ACC112 (cell line): ENCODE data around the gene CST1.
"Not testable (repeated sequence)": the region's sequence is repeated elsewhere in the genome, so short reads cannot be mapped to it uniquely, and the experiment has no call there.

Experiments used
- H2AFZ ChIP-seq: fragments of 200-600 bp; sonication (generic); one replicate; pipeline ENCODE4 v1.6.0; 2017; ENCODE audit warnings: antibody characterized with exemption, low read length; ENCODE audit not compliant: unreplicated experiment
- H3K27ac ChIP-seq: fragments of 200-600 bp; sonication (generic); 2 replicates; pipeline ENCODE4 v1.5.1; 2014; ENCODE audit warnings: low read depth, mild to moderate bottlenecking, antibody characterized with exemption, low read length, moderate library complexity
- H3K27me3 ChIP-seq: fragments of 200-600 bp; sonication (generic); 2 replicates; pipeline ENCODE4 v1.6.1; 2014; ENCODE audit warnings: mild to moderate bottlenecking, antibody characterized with exemption, low read length, moderate library complexity, mixed read lengths; ENCODE audit not compliant: insufficient read depth
- H3K36me3 ChIP-seq: fragments of 200-600 bp; sonication (generic); 2 replicates; pipeline ENCODE4 v1.6.1; 2016; ENCODE audit warnings: mild to moderate bottlenecking, antibody characterized with exemption, low read length, moderate library complexity, mixed read lengths; ENCODE audit not compliant: insufficient read depth
- H3K4me1 ChIP-seq: fragments of 200-600 bp; sonication (generic); one replicate; pipeline ENCODE4 v1.6.1; 2016; ENCODE audit warnings: low read length, mixed read lengths; ENCODE audit not compliant: insufficient read depth, unreplicated experiment, control insufficient read depth
- H3K4me3 ChIP-seq: fragments of 200-600 bp; sonication (generic); 2 replicates; pipeline ENCODE4 v1.5.1; 2014; ENCODE audit warnings: mild to moderate bottlenecking, low read depth, low read length
- H3K79me2 ChIP-seq: fragments of 200-600 bp; sonication (generic); one replicate; pipeline ENCODE4 v1.6.0; 2016; ENCODE audit warnings: low read length; ENCODE audit not compliant: control insufficient read depth, unreplicated experiment, insufficient read depth

CST1 gene

GRCh38 chr20:23745247-23745646, 5.5 kb downstream of the CST1 start:
- no peak overlapping the region for H3K27ac ChIP-seq
- no peaks in the 10 kb centered on the region for H3K27me3 ChIP-seq
- peaks cover 13% of the 10 kb centered on the region for H3K4me1 ChIP-seq

GRCh38 chr20:23744817-23745216, 5.9 kb downstream of the CST1 start:
- Histone ChIP-seq H3K4me1 (peaks cover 13% of the 10 kb centered on the region), H3K27me3 (no peaks in the 10 kb centered on the region), H3K79me2 (no peaks in the 10 kb centered on the region), H3K4me3 (no peak overlapping the region), H3K27ac (no peak overlapping the region), H2AFZ (no peak overlapping the region), H3K36me3 (no peaks in the 10 kb centered on the region)

More at GRCh38 chr20:23745247-23745646, 5.5 kb downstream of the CST1 start:
- H3K79me2 ChIP-seq = no peaks in the 10 kb centered on the region
- H3K36me3 ChIP-seq = no peaks in the 10 kb centered on the region
- no peak overlapping the region for H2AFZ ChIP-seq
- no peak overlapping the region for H3K4me3 ChIP-seq

DNA sequence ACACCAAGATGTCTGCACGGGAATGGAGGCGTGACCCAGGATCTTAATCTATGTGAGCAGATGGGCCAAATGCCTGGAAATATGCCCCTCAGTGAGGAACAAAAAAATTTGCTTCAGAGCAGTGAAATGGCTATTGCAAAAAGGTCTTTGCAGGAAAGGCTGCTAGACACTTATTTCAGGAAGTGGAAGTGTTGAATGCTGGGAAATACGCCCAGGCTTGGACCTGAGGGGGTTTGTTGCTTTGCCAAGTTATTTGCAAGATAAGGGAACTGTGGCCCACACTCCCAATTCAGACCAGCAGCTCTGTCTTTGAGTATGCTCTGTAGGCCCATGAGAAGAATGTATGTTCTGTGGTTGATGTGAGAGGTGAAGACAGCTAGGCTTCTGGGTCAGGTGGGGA, 15.3 kb downstream of the CST1 start:
- not testable (repeated sequence) for H2AFZ ChIP-seq, H3K79me2 ChIP-seq, H3K27me3 ChIP-seq, H3K4me1 ChIP-seq, H3K36me3 ChIP-seq, H3K4me3 ChIP-seq, H3K27ac ChIP-seq

- H3K36me3 ChIP-seq, H3K27me3 ChIP-seq, H2AFZ ChIP-seq, H3K4me3 ChIP-seq, H3K4me1 ChIP-seq, H3K79me2 ChIP-seq, H3K27ac ChIP-seq: not testable (repeated sequence)
These were observed 15.8 kb downstream of the CST1 start for GRCh38 chr20:23734949-23735348.

- H3K4me1 ChIP-seq, H3K79me2 ChIP-seq, H3K36me3 ChIP-seq, H3K4me3 ChIP-seq, H3K27ac ChIP-seq, H3K27me3 ChIP-seq, H2AFZ ChIP-seq: not testable (repeated sequence)
These were observed 16.3 kb downstream of the CST1 start for GRCh38 chr20:23734440-23734839.

- H2AFZ ChIP-seq = no peak overlapping the region
- H3K36me3 ChIP-seq = no peaks in the 10 kb centered on the region
- H3K4me1 ChIP-seq = no peaks in the 10 kb centered on the region
- peaks cover 4% of the 10 kb centered on the region; the same call in 1 of the 2 replicates for H3K27me3 ChIP-seq
- no peaks in the 10 kb centered on the region for H3K79me2 ChIP-seq
- no peak overlapping the region for H3K4me3 ChIP-seq
- H3K27ac ChIP-seq = no peak overlapping the region
These were observed 23.7 kb downstream of the CST1 start for GRCh38 chr20:23727016-23727415.

DNA sequence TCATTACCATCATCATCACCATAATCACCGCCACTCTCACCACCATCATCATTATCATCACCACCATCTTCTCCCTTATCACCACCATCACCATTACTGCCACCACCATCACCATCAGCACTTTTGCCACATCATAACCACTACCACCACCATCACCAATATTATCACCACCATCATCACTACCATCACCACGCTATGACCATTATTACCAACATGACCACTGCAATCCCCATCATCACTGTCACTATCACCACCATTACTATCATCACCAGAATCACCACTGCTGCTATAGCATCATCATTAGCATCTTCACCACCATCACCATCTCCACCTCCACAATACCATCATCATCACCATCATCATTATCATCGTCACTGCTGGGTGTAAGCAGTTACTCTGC, 25.6 kb downstream of the CST1 start:
- Histone ChIP-seq H3K27ac (no peak overlapping the region), H3K4me1 (no peaks in the 10 kb centered on the region), H3K79me2 (no peaks in the 10 kb centered on the region), H3K27me3 (peaks cover 10% of the 10 kb centered on the region; the same call in 1 of the 2 replicates), H3K36me3 (no peaks in the 10 kb centered on the region), H2AFZ (no peak overlapping the region), H3K4me3 (no peak overlapping the region)

- H3K4me1 ChIP-seq, H3K79me2 ChIP-seq, H3K4me3 ChIP-seq, H2AFZ ChIP-seq, H3K27me3 ChIP-seq, H3K27ac ChIP-seq, H3K36me3 ChIP-seq: not testable (repeated sequence)
These were observed 27.0 kb downstream of the CST1 start for GRCh38 chr20:23723659-23724307.

DNA sequence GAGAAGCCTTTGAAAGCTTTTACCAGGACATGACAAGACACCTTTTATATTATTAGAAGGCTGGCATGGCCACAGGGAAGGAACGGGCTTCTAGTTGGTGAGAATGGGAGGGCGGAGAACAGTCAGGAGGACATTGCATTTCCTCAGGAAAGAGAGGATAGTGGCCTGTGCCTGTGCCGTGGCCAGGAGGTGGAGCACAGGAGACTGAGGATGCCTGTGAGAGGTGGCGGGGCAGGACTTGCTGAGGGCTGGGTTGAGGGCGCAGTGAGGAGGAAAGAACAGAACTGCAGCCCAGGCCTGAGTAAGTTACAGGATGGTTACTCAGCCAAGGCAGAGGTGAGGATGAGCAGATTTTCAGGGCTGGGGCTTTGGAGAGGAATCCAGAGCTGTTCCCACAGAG, 27.9 kb downstream of the CST1 start:
- H3K27me3 ChIP-seq = peaks cover 11% of the 10 kb centered on the region; the same call in 1 of the 2 replicates
- not testable (repeated sequence) for H3K27ac ChIP-seq, H2AFZ ChIP-seq, H3K4me3 ChIP-seq, H3K36me3 ChIP-seq, H3K79me2 ChIP-seq, H3K4me1 ChIP-seq

- no peak overlapping the region for H3K27ac ChIP-seq
- H2AFZ ChIP-seq = no peak overlapping the region
- no peak overlapping the region for H3K4me3 ChIP-seq
- H3K27me3 ChIP-seq = peaks cover 20% of the 10 kb centered on the region
- no peaks in the 10 kb centered on the region for H3K79me2 ChIP-seq
- no peaks in the 10 kb centered on the region for H3K4me1 ChIP-seq
- no peaks in the 10 kb centered on the region for H3K36me3 ChIP-seq
These were observed 28.8 kb downstream of the CST1 start for GRCh38 chr20:23721962-23722361.

DNA sequence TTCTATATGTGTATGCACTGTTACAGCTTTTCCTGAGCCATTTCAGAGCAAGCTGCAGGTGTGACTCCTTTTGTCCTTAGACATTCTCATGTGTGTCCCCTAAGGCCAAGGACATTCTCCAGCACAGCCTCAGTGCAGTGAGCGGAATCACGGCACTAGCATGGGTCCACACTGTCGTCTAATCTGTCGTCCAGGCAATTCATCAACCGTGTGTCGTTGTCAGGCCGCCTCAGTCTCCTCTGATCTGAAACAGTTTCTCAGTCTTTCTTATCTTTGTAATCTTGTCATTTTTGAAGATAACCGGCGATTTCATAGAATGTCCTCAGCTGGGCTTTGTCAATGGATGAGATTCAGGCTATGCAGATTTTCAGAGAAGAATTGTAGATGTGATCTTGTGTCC, 31.4 kb downstream of the CST1 start:
- H3K79me2 ChIP-seq, H2AFZ ChIP-seq, H3K27ac ChIP-seq, H3K4me3 ChIP-seq, H3K4me1 ChIP-seq, H3K36me3 ChIP-seq: not testable (repeated sequence)
- peaks cover 24% of the 10 kb centered on the region for H3K27me3 ChIP-seq
